Endothelial cell of umbilical vein (primary cell): ENCODE results near the gene MRNIP. TPM values are rescaled to one million over a fixed set of nuclear protein-coding genes. Genes with fewer than 3 reads are reported as not detected.

ENCODE experiments used
- BruUV-seq: library from RNA; stranded (reverse); fragments of 400-500 nt; replicated peaks from 2 replicates; lab custom pipeline; 2021; lab: Mats Ljungman, UMichigan
- CTCF ChIA-PET: fragments of 300-600, 350-600 bp; sonication (Branson Sonifier 250); formaldehyde crosslinking; loops from one replicate; lab custom pipeline; 2021; ENCODE audit warnings: antibody characterized with exemption, inconsistent platforms; lab: Charles Lee
- POLR2A ChIA-PET: fragments of 300-600, 350-600 bp; sonication (Branson Sonifier 250); formaldehyde crosslinking; loops from one replicate; lab custom pipeline; 2021; ENCODE audit warnings: antibody characterized with exemption, inconsistent platforms; lab: Charles Lee
- DNase-seq: peaks from one replicate; pipeline ENCODE4 v3.0.0-alpha.2; 2011; ENCODE audit warnings: low read depth, low spot score
- FAIRE-seq: peaks from 2 replicates; lab custom pipeline; 2011; peaks lifted over from hg19 to GRCh38; lab: Jason Lieb, UNC
- H2AFZ ChIP-seq: 2 replicates; pipeline ENCODE4 v1.6.0; 2012; ENCODE audit warnings: low read depth, low read length, control low read depth, inconsistent platforms
- H3K27ac ChIP-seq: 2 replicates; pipeline ENCODE4 v1.5.1; 2011; ENCODE audit warnings: low read depth, mild to moderate bottlenecking, control low read depth, low read length, moderate library complexity; ENCODE audit not compliant: insufficient read depth
- H3K27me3 ChIP-seq, 2 experiments: 2 replicates each; pipeline versions ENCODE4 v1.6.0 to v1.6.1; 2011; ENCODE audit warnings: low read length in 2 of 2, mixed read lengths in 1 of 2; ENCODE audit not compliant: control insufficient read depth in 2 of 2, insufficient read depth in 2 of 2
- H3K36me3 ChIP-seq, 2 experiments: 2 replicates in 1 of 2; 3 replicates in 1 of 2; pipeline ENCODE4 v1.5.1; 2011; ENCODE audit warnings: low read length in 2 of 2, mild to moderate bottlenecking in 1 of 2, moderate library complexity in 1 of 2; ENCODE audit not compliant: control insufficient read depth in 2 of 2, insufficient read depth in 2 of 2; ENCODE audit errors: extremely low read depth in 1 of 2
- H3K4me1 ChIP-seq: 3 replicates; pipeline ENCODE4 v1.5.1; 2011; ENCODE audit warnings: mild to moderate bottlenecking, low read length; ENCODE audit not compliant: control insufficient read depth, insufficient read depth; ENCODE audit errors: extremely low read depth
- H3K4me2 ChIP-seq: 2 replicates; pipeline ENCODE4 v1.6.1; 2011; ENCODE audit warnings: low read length, control low read depth, mixed read lengths; ENCODE audit not compliant: insufficient read depth
- H3K4me3 ChIP-seq, 3 experiments: fragments of 200-600 bp in 1 of 3; sonication (generic), shearing (Covaris generic) in 1 of 3; replicated peaks in 1 of 3; 2 replicates each; pipeline ENCODE4 v1.5.1; 2011 to 2016; ENCODE audit warnings: control low read depth in 3 of 3, low read length in 3 of 3, mild to moderate bottlenecking in 2 of 3, inconsistent platforms in 1 of 3, low read depth in 1 of 3, moderate library complexity in 1 of 3; ENCODE audit not compliant: insufficient read depth in 1 of 3
- H3K79me2 ChIP-seq: 2 replicates; pipeline ENCODE4 v1.6.0; 2012; ENCODE audit warnings: low read length, inconsistent platforms; ENCODE audit not compliant: control insufficient read depth, insufficient read depth
- H3K9ac ChIP-seq: replicated peaks from 2 replicates; pipeline ENCODE3; 2011; ENCODE audit warnings: low read length, control low read depth; ENCODE audit not compliant: insufficient read depth; ENCODE audit errors: extremely low read depth
- H3K9me1 ChIP-seq: replicated peaks from 3 replicates; pipeline ENCODE4 v1.6.0; 2011; ENCODE audit warnings: mild to moderate bottlenecking, low read length; ENCODE audit not compliant: control insufficient read depth, insufficient read depth; ENCODE audit errors: extremely low read depth
- H3K9me3 ChIP-seq: replicated peaks from 2 replicates; pipeline ENCODE4 v1.5.1; 2012; ENCODE audit warnings: low read length, inconsistent platforms; ENCODE audit not compliant: control insufficient read depth, insufficient read depth
- H4K20me1 ChIP-seq: replicated peaks from 2 replicates; pipeline ENCODE3; 2011; ENCODE audit warnings: mild to moderate bottlenecking, low read length; ENCODE audit not compliant: control insufficient read depth, insufficient read depth; ENCODE audit errors: extremely low read depth
- CTCF ChIP-seq, 2 donors: IDR thresholded peaks; 1 replicate in 1 of 2; 2 replicates in 1 of 2; pipeline ENCODE4 v1.5.1; 2011; ENCODE audit warnings: low read length in 2 of 2, mild to moderate bottlenecking in 2 of 2, moderate library complexity in 2 of 2, control low read depth in 1 of 2, inconsistent platforms in 1 of 2, low read depth in 1 of 2; ENCODE audit not compliant: insufficient read depth in 1 of 2; ENCODE audit errors: extremely low read depth in 1 of 2
- EZH2 ChIP-seq: IDR thresholded peaks from 2 replicates; pipeline ENCODE4 v1.6.1; 2012; ENCODE audit warnings: borderline replicate concordance, low read depth, mild to moderate bottlenecking, moderate library complexity, low read length, inconsistent platforms; ENCODE audit not compliant: severe bottlenecking
- FOS ChIP-seq: IDR thresholded peaks from 2 replicates; pipeline ENCODE4 v1.6.1; 2011; ENCODE audit warnings: mild to moderate bottlenecking, low read length, moderate library complexity, borderline replicate concordance; ENCODE audit not compliant: insufficient read depth
- GATA2 ChIP-seq: IDR thresholded peaks from 2 replicates; pipeline ENCODE4 v1.7.0; 2011; ENCODE audit warnings: low read depth, mild to moderate bottlenecking, moderate library complexity, mixed read lengths, low read length; ENCODE audit not compliant: insufficient read length, insufficient read depth
- JUN ChIP-seq: IDR thresholded peaks from 2 replicates; pipeline ENCODE4 v1.6.1; 2011; ENCODE audit warnings: borderline replicate concordance, low read depth; ENCODE audit not compliant: insufficient read length, insufficient read depth
- MYC ChIP-seq: IDR thresholded peaks from one replicate; pipeline ENCODE4 v1.6.1; 2011; ENCODE audit warnings: mild to moderate bottlenecking, low read depth, low read length
- POLR2A ChIP-seq: IDR thresholded peaks from 2 replicates; pipeline ENCODE4 v1.6.1; 2012; ENCODE audit warnings: low read depth, mild to moderate bottlenecking, control low read depth, low read length
- POLR2AphosphoS5 ChIP-seq: IDR thresholded peaks from 2 replicates; pipeline ENCODE4 v1.6.1; 2012; ENCODE audit warnings: low read depth, mild to moderate bottlenecking, control low read depth, low read length, moderate library complexity; ENCODE audit not compliant: insufficient read depth
- dilution Hi-C: fragments of 300-500 bp; cut with MboI; formaldehyde crosslinking; loops from one replicate; pipeline ENCODE4 v1.15.0; 2019; ENCODE audit warnings: low sequenced_read_pairs; ENCODE audit not compliant: extremely low pct_ligation_motif_present
- intact Hi-C: fragments of 100-400 bp; cut with micrococcal nuclease; formaldehyde crosslinking; loops from one replicate; pipeline ENCODE4 v1.10.0; 2022
- polyA plus RNA-seq, 4 experiments: library from polyadenylated mRNA; depleted of rRNA in 3 of 4; stranded (reverse) in 3 of 4; unstranded in 1 of 4; fragments of >200 nt; gene quantifications; 2 replicates each; pipeline versions ENCODE4 v1.2.1 to v1.2.3, GENCODE V29; 2011 to 2012; ENCODE audit warnings: missing spikeins in 1 of 4
- total RNA-seq: library from RNA; stranded (reverse); gene quantifications from 2 replicates; pipeline ENCODE4 v1.2.3, GENCODE V29; 2021
- TF ChIP-seq, protein P1 (sequence below): IDR thresholded peaks from 2 replicates; pipeline ENCODE4 v1.6.1; 2011; ENCODE audit not compliant: insufficient read depth, insufficient read length

The MRNIP gene
- total and polyA plus RNA-seq, 2 donors (not counting 3 experiments of a cell fraction or from before 2014, with no cell fraction given), result 17.1 to 19.1 TPM

DNA sequence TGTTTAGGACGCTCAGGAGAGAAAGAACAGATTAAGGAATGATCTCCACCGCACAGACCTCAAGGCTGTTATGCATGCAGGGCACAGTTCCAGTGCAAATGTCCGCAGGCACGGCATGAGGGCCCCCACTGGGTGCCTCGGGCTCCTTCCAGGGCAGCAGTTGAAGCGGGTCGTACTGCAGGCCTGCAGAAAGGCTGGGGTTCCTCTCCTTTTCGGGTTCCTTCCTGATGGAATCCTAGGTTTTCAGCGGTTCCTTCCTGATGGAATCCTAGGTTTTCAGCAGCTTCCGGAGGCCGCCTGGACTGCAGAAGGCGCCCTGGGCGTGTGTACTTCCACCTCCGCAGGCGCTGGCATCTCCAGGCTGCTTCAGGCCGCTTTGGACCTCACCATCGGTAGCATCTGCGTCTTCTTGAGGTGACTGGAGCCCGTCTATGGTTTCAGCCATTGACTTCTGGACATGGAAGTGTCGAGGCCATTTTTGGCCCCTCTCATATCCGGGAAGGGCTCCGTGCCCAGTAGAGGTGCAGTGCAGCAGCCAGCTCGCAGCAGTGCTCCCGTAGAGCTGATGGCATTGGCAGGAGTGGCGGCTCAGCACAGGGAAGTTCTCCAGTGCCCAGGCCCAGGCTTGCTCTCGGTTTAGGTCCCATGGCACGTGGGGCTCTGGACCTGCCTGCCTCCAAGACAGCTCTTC, 46.3 kb downstream of the MRNIP start:
- no peak overlapping the region for H3K4me3 ChIP-seq
- H3K4me1 ChIP-seq, result peaks cover 4% of the 10 kb centered on the region
- H4K20me1 ChIP-seq, result no peaks in the 10 kb centered on the region
- H3K9me3 ChIP-seq, result no peaks in the 10 kb centered on the region
- DNase-seq, result no peak
- no peak overlapping the region for H2AFZ ChIP-seq
- no peaks in the 10 kb centered on the region for H3K79me2 ChIP-seq
- no peaks in the 10 kb centered on the region for H3K27me3 ChIP-seq
- no peak for FAIRE-seq
- H3K27ac ChIP-seq, result no peak overlapping the region
- ChIA-PET POLR2A (no interaction called here), CTCF (no interaction called here)
- H3K4me2 ChIP-seq, result no peak overlapping the region
- intact Hi-C loops (no loop called here), dilution Hi-C loops (no loop called here)
- BruUV-seq, result no TSS peak
- no peaks in the 10 kb centered on the region for H3K9me1 ChIP-seq
- TF ChIP-seq JUN, result no peak
- no peak for TF ChIP-seq POLR2AphosphoS5
- no peak for TF ChIP-seq GATA2
- TF ChIP-seq CTCF (IDR thresholded peaks at IDR 0.05; ENCODE audit: extremely low read depth in 1 of 2, insufficient read depth in 1 of 2, low read depth in 1 of 2, low read length in 2 of 2), result no peak
- TF ChIP-seq, protein P1, sequence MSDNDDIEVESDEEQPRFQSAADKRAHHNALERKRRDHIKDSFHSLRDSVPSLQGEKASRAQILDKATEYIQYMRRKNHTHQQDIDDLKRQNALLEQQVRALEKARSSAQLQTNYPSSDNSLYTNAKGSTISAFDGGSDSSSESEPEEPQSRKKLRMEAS, result no peak
- no peak for TF ChIP-seq EZH2
- no peak for TF ChIP-seq MYC
- TF ChIP-seq FOS, result no peak
- TF ChIP-seq POLR2A, result no peak
- no peak overlapping the region for H3K9ac ChIP-seq
- H3K36me3 ChIP-seq, result peaks cover 0 to 4% of the 10 kb centered on the region in 2 experiments
